Stimulated activated memory B cell treated with anti-CD40 and anti-IgM and Interleukin-4, amounts not matched to agents 10 μg/mL and 1 μg/mL and 100 μg/mL, for 72 hours (primary cell): Measurements from ENCODE around the gene CASQ2.

Experiments
- ATAC-seq: fragments of 150-1000 bp; cut with Tn5 transposase; 2 replicates; pipeline ENCODE4 v1.10.0; 2021
- H3K27ac Mint-ChIP-seq: one replicate; pipeline ENCODE4 v1.8.0; 2022; ENCODE audit warnings: mild to moderate bottlenecking, mixed read lengths
- H3K27me3 Mint-ChIP-seq: one replicate; pipeline ENCODE4 v1.8.0; 2022; ENCODE audit warnings: mixed read lengths
- H3K36me3 Mint-ChIP-seq: one replicate; pipeline ENCODE4 v1.8.0; 2022; ENCODE audit warnings: mixed read lengths
- H3K4me1 Mint-ChIP-seq: one replicate; pipeline ENCODE4 v1.8.0; 2022; ENCODE audit warnings: mixed read lengths
- H3K4me3 Mint-ChIP-seq: one replicate; pipeline ENCODE4 v1.8.0; 2022; ENCODE audit warnings: mild to moderate bottlenecking, moderate library complexity, mixed read lengths
- H3K9me3 Mint-ChIP-seq: one replicate; pipeline ENCODE4 v1.8.0; 2022; ENCODE audit warnings: mixed read lengths

CASQ2 gene

DNA sequence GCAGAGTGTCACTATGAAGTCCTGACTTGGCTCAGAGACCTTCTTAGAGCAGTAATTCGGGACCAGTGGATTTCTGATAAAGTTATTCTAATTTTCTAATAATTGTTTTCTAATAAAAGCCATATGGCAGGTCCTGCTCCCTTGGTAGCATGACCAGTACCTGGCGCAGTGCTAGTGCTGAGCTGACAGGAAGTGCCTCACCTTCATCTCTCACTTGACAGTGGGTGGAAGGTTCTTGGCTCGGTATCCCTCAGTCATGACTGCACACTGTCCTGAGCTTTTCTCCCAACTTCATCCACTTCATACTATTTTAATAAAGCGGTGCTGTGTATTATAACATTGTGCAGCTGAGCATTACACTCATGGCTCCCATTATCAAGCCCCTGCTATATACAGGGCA, 112.6 kb downstream of the CASQ2 start:
- H3K36me3 Mint-ChIP-seq = no peaks in the 10 kb centered on the region
- H3K9me3 Mint-ChIP-seq = no peaks in the 10 kb centered on the region
- no peaks in the 10 kb centered on the region for H3K4me1 Mint-ChIP-seq
- no peak for ATAC-seq
- no peak overlapping the region for H3K27ac Mint-ChIP-seq
- H3K4me3 Mint-ChIP-seq = no peak overlapping the region
- H3K27me3 Mint-ChIP-seq = no peaks in the 10 kb centered on the region

DNA sequence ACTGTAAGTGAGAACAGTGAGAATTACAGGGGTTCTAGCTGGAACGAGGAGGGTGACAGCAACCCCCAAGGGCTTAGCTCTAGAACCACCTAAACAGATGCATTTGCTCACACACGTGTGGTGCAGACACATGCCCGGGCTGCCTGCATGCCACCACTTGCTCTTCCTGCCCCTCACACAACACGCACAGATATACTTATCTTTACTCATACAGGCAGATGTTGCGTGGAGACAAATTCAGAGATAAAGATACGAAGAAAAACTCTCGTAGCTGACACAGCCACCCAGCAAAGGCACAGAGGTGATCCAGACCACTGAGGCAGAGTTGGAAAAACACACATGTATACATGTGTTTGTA, 113.2 kb downstream of the CASQ2 start:
- no peak overlapping the region for H3K4me3 Mint-ChIP-seq
- H3K27ac Mint-ChIP-seq = no peak overlapping the region
- no peaks in the 10 kb centered on the region for H3K36me3 Mint-ChIP-seq
- no peaks in the 10 kb centered on the region for H3K27me3 Mint-ChIP-seq
- H3K4me1 Mint-ChIP-seq = no peaks in the 10 kb centered on the region
- H3K9me3 Mint-ChIP-seq = no peaks in the 10 kb centered on the region
- ATAC-seq = no peak

DNA sequence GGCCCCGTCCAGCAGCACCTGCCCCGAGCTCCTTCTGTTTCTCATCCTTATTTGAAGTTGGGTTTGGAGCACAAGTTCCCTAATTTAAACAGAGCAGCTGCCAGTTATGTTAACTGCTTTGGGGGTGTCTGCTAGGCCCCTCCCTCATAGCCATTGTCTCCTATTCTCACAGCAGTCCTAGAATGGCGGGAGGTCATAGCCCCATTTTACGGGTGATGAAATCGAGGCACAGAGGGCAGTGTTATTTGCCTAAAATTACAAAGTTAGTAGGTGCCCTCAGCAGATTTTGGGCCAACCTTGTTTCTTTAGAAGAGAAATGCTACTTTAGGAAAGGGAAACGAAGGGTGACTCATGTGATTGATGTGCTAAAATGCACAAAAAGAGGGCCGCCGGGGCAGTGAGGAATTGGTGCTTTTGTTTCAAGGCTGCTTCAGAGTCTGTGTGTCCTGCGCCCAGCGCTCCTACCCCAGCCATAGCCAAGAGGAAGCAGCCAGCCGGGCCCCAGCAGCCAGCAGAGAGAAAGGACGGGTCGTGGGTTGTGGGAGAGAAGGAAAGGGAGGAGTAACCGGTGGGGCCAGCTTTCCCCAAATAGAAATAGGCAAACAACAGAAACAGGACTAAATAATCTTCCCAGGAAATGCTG, 113.7 kb downstream of the CASQ2 start:
- H3K4me3 Mint-ChIP-seq = no peak overlapping the region
- H3K36me3 Mint-ChIP-seq = no peaks in the 10 kb centered on the region
- H3K4me1 Mint-ChIP-seq = peaks cover 1% of the 10 kb centered on the region
- no peak for ATAC-seq
- H3K9me3 Mint-ChIP-seq = no peaks in the 10 kb centered on the region
- H3K27me3 Mint-ChIP-seq = no peaks in the 10 kb centered on the region
- no peak overlapping the region for H3K27ac Mint-ChIP-seq

DNA sequence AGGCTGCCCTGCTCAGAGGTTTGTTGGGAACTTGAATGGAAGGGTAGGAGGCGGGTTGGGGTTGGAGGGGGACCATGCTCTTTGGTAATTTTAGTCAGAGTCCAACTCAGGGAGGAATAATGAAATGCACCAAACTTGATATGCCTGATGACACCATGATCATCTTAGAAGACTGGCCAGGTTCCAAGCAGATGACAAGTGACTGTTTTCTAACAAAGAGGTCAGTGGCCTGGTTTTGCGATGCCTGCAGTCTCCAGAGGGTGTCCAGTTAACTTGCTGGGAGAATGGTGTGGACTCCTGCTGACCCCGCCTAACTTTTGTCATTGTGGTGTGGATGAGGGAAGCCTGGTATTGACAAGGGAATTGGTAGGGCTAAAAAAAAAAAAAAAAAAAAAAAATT, 114.4 kb downstream of the CASQ2 start:
- Mint-ChIP-seq H3K36me3 (no peaks in the 10 kb centered on the region), H3K9me3 (no peaks in the 10 kb centered on the region), H3K4me1 (peaks cover 5% of the 10 kb centered on the region), H3K27me3 (no peaks in the 10 kb centered on the region), H3K4me3 (no peak overlapping the region), H3K27ac (no peak overlapping the region)
- no peak for ATAC-seq

DNA sequence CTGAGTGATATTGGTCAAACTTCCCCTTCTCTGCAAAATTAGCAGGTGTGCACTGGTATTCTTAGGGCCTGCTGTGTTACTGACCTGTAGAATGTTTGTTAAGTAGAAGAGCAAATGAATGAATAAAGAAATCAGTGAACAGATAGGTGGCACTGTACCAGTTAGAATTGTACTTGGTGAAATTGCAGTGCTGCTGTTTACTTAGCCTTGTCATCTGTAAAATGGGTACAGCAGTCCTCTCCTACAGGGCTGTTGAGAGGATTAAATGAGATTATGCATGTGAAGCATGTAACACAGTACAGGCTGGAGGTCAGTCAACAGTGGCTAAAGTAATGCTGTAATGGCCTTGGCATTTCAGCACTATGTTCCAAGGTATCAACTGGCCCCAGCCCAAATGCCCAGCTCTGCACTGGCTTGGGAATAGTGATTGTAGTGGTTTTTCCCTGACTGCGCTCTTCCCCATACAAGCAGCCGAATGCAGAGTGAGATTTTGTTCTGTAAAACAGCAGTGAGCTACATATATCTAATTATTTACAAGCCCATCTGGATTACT, 116.2 kb downstream of the CASQ2 start:
- Mint-ChIP-seq H3K27ac (no peak overlapping the region), H3K4me1 (peaks cover 5% of the 10 kb centered on the region), H3K4me3 (no peak overlapping the region), H3K9me3 (no peaks in the 10 kb centered on the region), H3K36me3 (no peaks in the 10 kb centered on the region), H3K27me3 (no peaks in the 10 kb centered on the region)
- no peak for ATAC-seq

DNA sequence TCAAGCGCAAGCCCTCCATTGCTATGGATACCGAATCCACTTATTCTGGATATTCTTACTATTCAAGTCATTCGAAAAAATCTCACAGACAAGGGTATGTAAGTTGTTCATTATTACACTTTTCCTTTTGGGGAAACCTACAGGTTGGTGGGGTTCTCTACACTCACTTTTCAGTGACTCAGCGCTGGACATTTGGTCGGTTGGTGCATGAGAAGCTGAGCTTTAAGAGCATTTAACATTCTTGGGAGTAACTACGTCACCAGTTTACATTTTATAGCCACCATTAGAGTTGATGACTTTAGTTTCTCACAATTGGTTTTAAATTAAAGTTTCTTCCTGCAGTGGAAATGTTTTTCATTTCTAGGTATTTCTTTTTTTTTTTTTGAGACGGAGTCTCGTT, 117.1 kb downstream of the CASQ2 start:
- Mint-ChIP-seq H3K4me1 (peaks cover 5% of the 10 kb centered on the region), H3K27ac (no peak overlapping the region), H3K36me3 (no peaks in the 10 kb centered on the region), H3K4me3 (no peak overlapping the region), H3K27me3 (no peaks in the 10 kb centered on the region), H3K9me3 (no peaks in the 10 kb centered on the region)
- no peak for ATAC-seq

DNA sequence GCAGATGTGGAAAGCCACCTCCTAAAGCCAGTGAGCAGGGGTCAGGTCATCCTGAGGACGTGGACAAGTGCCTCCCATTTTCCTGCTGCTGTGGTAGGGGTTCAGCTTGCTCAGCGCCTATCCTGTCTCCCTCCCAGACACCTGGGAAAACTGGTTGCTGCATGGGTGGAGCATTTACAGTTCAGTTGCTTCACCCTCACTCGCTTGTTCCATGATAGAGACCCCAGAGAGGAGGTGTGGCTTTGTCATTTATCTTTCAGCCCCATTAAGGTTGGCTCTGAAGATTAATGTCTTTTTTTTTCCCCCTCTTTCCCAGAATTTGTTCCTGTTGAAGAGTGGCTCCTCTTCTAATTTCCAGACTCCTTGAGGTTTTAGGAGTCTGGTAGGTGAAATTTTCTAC, 117.6 kb downstream of the CASQ2 start:
- Mint-ChIP-seq H3K4me3 (no peak overlapping the region), H3K27me3 (no peaks in the 10 kb centered on the region), H3K9me3 (no peaks in the 10 kb centered on the region), H3K36me3 (no peaks in the 10 kb centered on the region), H3K27ac (no peak overlapping the region), H3K4me1 (peaks cover 5% of the 10 kb centered on the region)
- no peak for ATAC-seq
